Ishikawa (cell line): ENCODE results near the gene MALSU1.

ENCODE experiments used
- CEBPB ChIP-seq: IDR thresholded peaks from 2 replicates; pipeline ENCODE4 v1.6.1; 2012
- CREB1 ChIP-seq: IDR thresholded peaks from 2 replicates; pipeline ENCODE4 v1.6.1; 2012; ENCODE audit warnings: low read depth
- EGR1 ChIP-seq: IDR thresholded peaks from 2 replicates; pipeline ENCODE4 v1.6.1; 2012
- EP300 ChIP-seq: IDR thresholded peaks from 2 replicates; pipeline ENCODE4 v1.6.1; 2012; ENCODE audit warnings: borderline replicate concordance
- FOXM1 ChIP-seq: IDR thresholded peaks from 2 replicates; pipeline ENCODE4 v1.6.1; 2012; ENCODE audit warnings: low read depth, borderline replicate concordance
- NFIC ChIP-seq: IDR thresholded peaks from 2 replicates; pipeline ENCODE4 v1.6.1; 2012
- RAD21 ChIP-seq: IDR thresholded peaks from 2 replicates; pipeline ENCODE4 v1.6.1; 2012; ENCODE audit warnings: low read depth
- TAF1 ChIP-seq: IDR thresholded peaks from 2 replicates; pipeline ENCODE4 v1.6.1; 2012; ENCODE audit warnings: low read depth, mild to moderate bottlenecking
- TCF12 ChIP-seq: IDR thresholded peaks from 2 replicates; pipeline ENCODE4 v1.6.1; 2012; ENCODE audit warnings: low read depth
- TEAD4 ChIP-seq: IDR thresholded peaks from 2 replicates; pipeline ENCODE4 v1.6.1; 2012
- YY1 ChIP-seq: IDR thresholded peaks from 2 replicates; pipeline ENCODE4 v1.6.1; 2012; ENCODE audit warnings: low read depth
- ZBTB7A ChIP-seq: IDR thresholded peaks from 2 replicates; pipeline ENCODE4 v1.6.1; 2012; ENCODE audit warnings: low read depth
- TF ChIP-seq, protein P1 (sequence below): IDR thresholded peaks from 2 replicates; pipeline ENCODE4 v1.6.1; 2012; ENCODE audit warnings: low read depth, mild to moderate bottlenecking
- TF ChIP-seq, protein P2 (sequence below): IDR thresholded peaks from 2 replicates; pipeline ENCODE4 v1.6.1; 2012
- TF ChIP-seq, protein P3 (sequence below): IDR thresholded peaks from 2 replicates; pipeline ENCODE4 v1.6.1; 2012

Gene MALSU1

DNA sequence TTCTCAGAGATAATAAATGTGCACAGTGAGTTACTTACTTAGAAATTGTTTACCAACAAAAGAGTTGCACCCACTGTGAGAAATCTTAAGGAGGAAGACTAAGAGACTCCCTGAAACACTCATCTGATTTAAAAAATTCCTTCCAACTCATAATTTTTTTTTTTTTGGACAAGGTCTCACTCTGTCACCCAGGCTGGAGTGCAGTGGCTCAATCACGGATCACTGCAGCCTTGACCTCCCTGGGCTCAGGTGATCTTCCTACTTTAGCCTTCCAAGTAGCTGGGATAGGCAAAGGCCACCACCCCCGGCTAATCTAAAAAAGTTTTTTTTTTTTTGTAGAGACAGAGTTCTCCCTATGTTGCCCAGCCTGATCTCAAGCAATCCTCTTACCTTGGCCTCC lies 36.0 kb downstream of the MALSU1 start:
- TF ChIP-seq FOXM1: no peak
- no peak for TF ChIP-seq CEBPB
- TF ChIP-seq EP300: no peak
- TF ChIP-seq, protein P1, sequence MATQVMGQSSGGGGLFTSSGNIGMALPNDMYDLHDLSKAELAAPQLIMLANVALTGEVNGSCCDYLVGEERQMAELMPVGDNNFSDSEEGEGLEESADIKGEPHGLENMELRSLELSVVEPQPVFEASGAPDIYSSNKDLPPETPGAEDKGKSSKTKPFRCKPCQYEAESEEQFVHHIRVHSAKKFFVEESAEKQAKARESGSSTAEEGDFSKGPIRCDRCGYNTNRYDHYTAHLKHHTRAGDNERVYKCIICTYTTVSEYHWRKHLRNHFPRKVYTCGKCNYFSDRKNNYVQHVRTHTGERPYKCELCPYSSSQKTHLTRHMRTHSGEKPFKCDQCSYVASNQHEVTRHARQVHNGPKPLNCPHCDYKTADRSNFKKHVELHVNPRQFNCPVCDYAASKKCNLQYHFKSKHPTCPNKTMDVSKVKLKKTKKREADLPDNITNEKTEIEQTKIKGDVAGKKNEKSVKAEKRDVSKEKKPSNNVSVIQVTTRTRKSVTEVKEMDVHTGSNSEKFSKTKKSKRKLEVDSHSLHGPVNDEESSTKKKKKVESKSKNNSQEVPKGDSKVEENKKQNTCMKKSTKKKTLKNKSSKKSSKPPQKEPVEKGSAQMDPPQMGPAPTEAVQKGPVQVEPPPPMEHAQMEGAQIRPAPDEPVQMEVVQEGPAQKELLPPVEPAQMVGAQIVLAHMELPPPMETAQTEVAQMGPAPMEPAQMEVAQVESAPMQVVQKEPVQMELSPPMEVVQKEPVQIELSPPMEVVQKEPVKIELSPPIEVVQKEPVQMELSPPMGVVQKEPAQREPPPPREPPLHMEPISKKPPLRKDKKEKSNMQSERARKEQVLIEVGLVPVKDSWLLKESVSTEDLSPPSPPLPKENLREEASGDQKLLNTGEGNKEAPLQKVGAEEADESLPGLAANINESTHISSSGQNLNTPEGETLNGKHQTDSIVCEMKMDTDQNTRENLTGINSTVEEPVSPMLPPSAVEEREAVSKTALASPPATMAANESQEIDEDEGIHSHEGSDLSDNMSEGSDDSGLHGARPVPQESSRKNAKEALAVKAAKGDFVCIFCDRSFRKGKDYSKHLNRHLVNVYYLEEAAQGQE: no peak
- no peak for TF ChIP-seq YY1
- TF ChIP-seq NFIC: no peak
- no peak for TF ChIP-seq EGR1
- no peak for TF ChIP-seq TCF12
- no peak for TF ChIP-seq TEAD4

DNA sequence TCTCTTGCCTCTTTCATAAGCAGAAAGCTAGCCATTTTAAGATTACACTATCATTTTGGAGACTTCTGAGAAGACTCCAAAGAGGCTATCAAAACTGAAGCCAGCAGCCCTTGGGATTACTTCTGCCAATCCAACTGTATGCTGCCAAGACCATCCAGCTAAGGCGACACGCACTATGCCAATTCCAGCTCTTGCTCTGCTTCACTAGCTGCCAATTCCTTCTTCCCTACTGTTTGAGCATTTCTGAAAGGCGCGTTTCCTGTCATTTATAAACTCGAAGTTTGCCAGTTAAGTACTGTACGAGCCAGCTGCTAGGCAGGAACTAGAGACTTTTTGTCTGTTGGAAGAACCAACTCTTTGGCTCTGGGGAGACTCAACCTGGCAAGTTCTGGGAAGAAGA lies 36.5 kb downstream of the MALSU1 start:
- peak; percentile 80 for TF ChIP-seq TCF12
- TF ChIP-seq, protein P2, sequence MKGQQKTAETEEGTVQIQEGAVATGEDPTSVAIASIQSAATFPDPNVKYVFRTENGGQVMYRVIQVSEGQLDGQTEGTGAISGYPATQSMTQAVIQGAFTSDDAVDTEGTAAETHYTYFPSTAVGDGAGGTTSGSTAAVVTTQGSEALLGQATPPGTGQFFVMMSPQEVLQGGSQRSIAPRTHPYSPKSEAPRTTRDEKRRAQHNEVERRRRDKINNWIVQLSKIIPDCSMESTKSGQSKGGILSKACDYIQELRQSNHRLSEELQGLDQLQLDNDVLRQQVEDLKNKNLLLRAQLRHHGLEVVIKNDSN: no peak
- TF ChIP-seq EGR1: no peak
- TF ChIP-seq, protein P1: no peak
- peak; percentile 84 for TF ChIP-seq EP300
- TF ChIP-seq CEBPB: no peak
- no peak for TF ChIP-seq CREB1
- TF ChIP-seq YY1: no peak
- no peak for TF ChIP-seq TAF1
- TF ChIP-seq, protein P3, sequence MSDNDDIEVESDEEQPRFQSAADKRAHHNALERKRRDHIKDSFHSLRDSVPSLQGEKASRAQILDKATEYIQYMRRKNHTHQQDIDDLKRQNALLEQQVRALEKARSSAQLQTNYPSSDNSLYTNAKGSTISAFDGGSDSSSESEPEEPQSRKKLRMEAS: peak; percentile 69
- TF ChIP-seq RAD21: no peak
- TF ChIP-seq ZBTB7A: no peak
- TF ChIP-seq TEAD4: peak; percentile 68
- TF ChIP-seq FOXM1: no peak; the same call in 1 of the 2 replicates
- TF ChIP-seq NFIC: peak; percentile 87

DNA sequence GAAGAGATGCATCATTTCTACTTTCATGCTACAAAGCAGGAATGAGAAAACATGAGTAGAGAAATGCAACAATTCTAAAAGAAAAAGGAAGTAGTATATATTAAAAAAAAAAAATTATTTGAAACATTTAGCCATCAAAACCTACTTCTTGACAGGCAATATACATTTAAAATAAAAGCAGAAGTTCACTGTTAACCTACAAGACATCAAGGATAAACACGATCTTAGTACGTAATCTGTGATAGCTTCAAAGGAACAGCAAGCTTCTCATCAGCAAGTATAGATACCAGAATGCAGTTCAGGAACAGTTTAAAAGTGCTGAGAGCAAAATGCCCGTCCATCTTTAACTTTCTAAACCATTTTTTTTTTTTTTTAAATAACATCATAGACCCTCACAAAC lies 36.9 kb downstream of the MALSU1 start:
- TF ChIP-seq EGR1 (no peak), YY1 (no peak), TCF12 (no peak), FOXM1 (no peak), NFIC (no peak), ZBTB7A (no peak), CEBPB (no peak), RAD21 (no peak), CREB1 (no peak), TAF1 (no peak), EP300 (no peak), TEAD4 (no peak)
- TF ChIP-seq, protein P2: no peak
- TF ChIP-seq, protein P3: no peak
- TF ChIP-seq, protein P1: no peak

DNA sequence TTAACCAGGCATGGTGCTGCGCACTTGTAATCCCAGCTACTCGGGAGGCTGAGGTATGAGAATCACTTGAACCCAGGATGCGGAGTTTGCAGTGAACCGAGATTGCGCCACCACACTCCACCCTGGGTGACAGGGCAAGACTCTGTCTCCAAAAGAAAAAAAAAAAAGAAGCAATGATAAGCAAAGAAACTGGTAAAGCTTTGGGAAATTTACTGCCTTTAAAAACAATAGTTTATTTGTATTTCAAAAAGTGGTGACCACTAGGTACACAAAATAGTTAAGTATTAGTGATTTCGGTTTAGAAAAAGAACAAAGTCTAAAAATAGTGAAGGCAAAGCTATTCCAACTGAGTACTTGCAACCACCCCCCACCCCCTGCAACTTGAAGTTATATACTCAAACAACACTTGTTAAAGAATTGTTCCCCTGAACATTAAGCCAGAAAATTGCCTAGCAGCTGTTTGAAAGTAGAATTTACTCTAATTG lies 37.7 kb downstream of the MALSU1 start:
- TF ChIP-seq, protein P1: no peak
- TF ChIP-seq, protein P3: no peak
- no peak for TF ChIP-seq CREB1
- no peak for TF ChIP-seq EP300
- TF ChIP-seq TAF1: no peak
- TF ChIP-seq YY1: no peak
- no peak for TF ChIP-seq TEAD4
- TF ChIP-seq EGR1: no peak
- TF ChIP-seq ZBTB7A: no peak
- no peak for TF ChIP-seq NFIC
- TF ChIP-seq FOXM1: no peak
